H9 (cell line): ENCODE measurements around the gene SYT11. TPM values are rescaled to one million over a fixed set of nuclear protein-coding genes. Genes with fewer than 3 reads are reported as not detected.

Source experiments
- DNase-seq: peaks from one replicate; pipeline ENCODE4 v3.0.0-alpha.2; 2017
- H2AFZ ChIP-seq: one replicate; pipeline ENCODE4 v1.6.1; 2013; ENCODE audit warnings: mild to moderate bottlenecking, low read length, control low read depth, moderate library complexity
- H2AK5ac ChIP-seq: 2 replicates; pipeline ENCODE4 v1.6.1; 2013; ENCODE audit warnings: low read length, control low read depth, mixed read lengths; ENCODE audit not compliant: insufficient read length
- H2BK120ac ChIP-seq: one replicate; pipeline ENCODE4 v1.6.1; 2013; ENCODE audit warnings: low read depth, mild to moderate bottlenecking, low read length, control low read depth, inconsistent platforms; ENCODE audit not compliant: poor library complexity, severe bottlenecking
- H2BK12ac ChIP-seq: 2 replicates; pipeline ENCODE4 v1.6.1; 2013; ENCODE audit warnings: low read length, control low read depth, mixed read lengths, low read depth; ENCODE audit not compliant: insufficient read length
- H2BK15ac ChIP-seq: 2 replicates; pipeline ENCODE4 v1.6.1; 2013; ENCODE audit warnings: low read depth, low read length, control low read depth
- H2BK20ac ChIP-seq: one replicate; pipeline ENCODE4 v1.6.1; 2013; ENCODE audit warnings: low read depth, mild to moderate bottlenecking, low read length, control low read depth, inconsistent platforms; ENCODE audit not compliant: poor library complexity, severe bottlenecking
- H2BK5ac ChIP-seq: 2 replicates; pipeline ENCODE4 v1.6.1; 2013; ENCODE audit warnings: low read length, control low read depth, mixed read lengths; ENCODE audit not compliant: insufficient read length
- H3K14ac ChIP-seq: 2 replicates; pipeline ENCODE4 v1.6.1; 2013; ENCODE audit warnings: low read length, control low read depth; ENCODE audit not compliant: insufficient read depth
- H3K18ac ChIP-seq: 2 replicates; pipeline ENCODE4 v1.6.1; 2013; ENCODE audit warnings: low read depth, mild to moderate bottlenecking, mixed read lengths, low read length, control low read depth; ENCODE audit not compliant: insufficient read length
- H3K23ac ChIP-seq: 2 replicates; pipeline ENCODE4 v1.6.1; 2013; ENCODE audit warnings: low read length, control low read depth, mixed read lengths, low read depth; ENCODE audit not compliant: insufficient read length
- H3K23me2 ChIP-seq: 2 replicates; pipeline ENCODE4 v1.6.1; 2013; ENCODE audit warnings: low read depth, mild to moderate bottlenecking, mixed read lengths, low read length, control low read depth; ENCODE audit not compliant: insufficient read length, poor library complexity, severe bottlenecking
- H3K27ac ChIP-seq: 2 replicates; pipeline ENCODE4 v1.5.1; 2013; ENCODE audit warnings: low read length, control low read depth, mixed read lengths, low read depth; ENCODE audit not compliant: insufficient read length
- H3K27me3 ChIP-seq: 2 replicates; pipeline ENCODE4 v1.6.1; 2013; ENCODE audit warnings: low read length, control low read depth, inconsistent platforms; ENCODE audit not compliant: insufficient read depth
- H3K4ac ChIP-seq: 2 replicates; pipeline ENCODE4 v1.6.1; 2013; ENCODE audit warnings: low read depth, mild to moderate bottlenecking, control low read depth, inconsistent platforms, low read length, moderate library complexity
- H3K4me1 ChIP-seq: 2 replicates; pipeline ENCODE4 v1.6.1; 2013; ENCODE audit warnings: low read length, control low read depth, inconsistent platforms; ENCODE audit not compliant: insufficient read depth
- H3K4me2 ChIP-seq: 2 replicates; pipeline ENCODE4 v1.6.1; 2013; ENCODE audit warnings: low read length, control low read depth, mixed read lengths; ENCODE audit not compliant: insufficient read length, insufficient read depth
- H3K56ac ChIP-seq: 2 replicates; pipeline ENCODE4 v1.6.1; 2013; ENCODE audit warnings: low read depth, mild to moderate bottlenecking, mixed read lengths, low read length, control low read depth; ENCODE audit not compliant: insufficient read length
- H3K79me1 ChIP-seq: 2 replicates; pipeline ENCODE4 v1.6.1; 2013; ENCODE audit warnings: low read depth, mild to moderate bottlenecking, moderate library complexity, low read length, control low read depth, inconsistent platforms; ENCODE audit not compliant: insufficient read depth, poor library complexity, severe bottlenecking
- H3K79me2 ChIP-seq: 2 replicates; pipeline ENCODE4 v1.6.1; 2013; ENCODE audit warnings: low read length, control low read depth, inconsistent platforms; ENCODE audit not compliant: insufficient read depth
- H3K9ac ChIP-seq: 2 replicates; pipeline ENCODE4 v1.6.1; 2013; ENCODE audit warnings: low read length, control low read depth, mixed read lengths; ENCODE audit not compliant: insufficient read length; ENCODE audit errors: extremely low read depth
- H3K9me3 ChIP-seq: one replicate; pipeline ENCODE4 v1.6.1; 2013; ENCODE audit warnings: low read depth, low read length, inconsistent platforms; ENCODE audit not compliant: control insufficient read depth
- H3T11ph ChIP-seq: one replicate; pipeline ENCODE4 v1.6.1; 2013; ENCODE audit warnings: mild to moderate bottlenecking, low read length, control low read depth, inconsistent platforms
- H4K20me1 ChIP-seq: one replicate; pipeline ENCODE4 v1.6.1; 2013; ENCODE audit not compliant: control insufficient read depth, insufficient read length, insufficient read depth
- H4K5ac ChIP-seq: 2 replicates; pipeline ENCODE4 v1.6.1; 2013; ENCODE audit warnings: low read depth, mild to moderate bottlenecking, mixed read lengths, low read length, control low read depth; ENCODE audit not compliant: insufficient read length
- H4K8ac ChIP-seq: replicated peaks from 2 replicates; pipeline ENCODE4 v1.6.1; 2013; ENCODE audit warnings: low read length, control low read depth, mixed read lengths, low read depth; ENCODE audit not compliant: insufficient read length
- H4K91ac ChIP-seq: 2 replicates; pipeline ENCODE4 v1.6.1; 2013; ENCODE audit warnings: low read depth, mild to moderate bottlenecking, moderate library complexity, mixed read lengths, low read length, control low read depth; ENCODE audit not compliant: insufficient read length
- H3K27ac Mint-ChIP-seq, 3 experiments: 2 replicates in 2 of 3; 3 replicates in 1 of 3; pipeline ENCODE4 v1.8.0; 2020 to 2021; ENCODE audit warnings: mixed read lengths in 3 of 3, mild to moderate bottlenecking in 1 of 3, moderate library complexity in 1 of 3
- H3K27me3 Mint-ChIP-seq: 2 replicates; pipeline ENCODE4 v1.8.0; 2021; ENCODE audit warnings: low read depth, mild to moderate bottlenecking, moderate library complexity, mixed read lengths
- H3K36me3 Mint-ChIP-seq, 3 experiments: 2 replicates in 2 of 3; 3 replicates in 1 of 3; pipeline ENCODE4 v1.8.0; 2020 to 2021; ENCODE audit warnings: low read depth in 3 of 3, mixed read lengths in 3 of 3; ENCODE audit not compliant: insufficient read depth in 1 of 3
- H3K4me1 Mint-ChIP-seq, 2 experiments: 2 replicates each; pipeline ENCODE4 v1.8.0; 2020; ENCODE audit warnings: mixed read lengths in 2 of 2
- H3K4me3 Mint-ChIP-seq, 2 experiments: 2 replicates in 1 of 2; 3 replicates in 1 of 2; pipeline ENCODE4 v1.8.0; 2020 to 2021; ENCODE audit warnings: mild to moderate bottlenecking in 2 of 2, mixed read lengths in 2 of 2, moderate library complexity in 1 of 2
- H3K9me3 Mint-ChIP-seq, 2 experiments: 2 replicates in 1 of 2; 3 replicates in 1 of 2; pipeline ENCODE4 v1.8.0; 2020; ENCODE audit warnings: mild to moderate bottlenecking in 2 of 2, mixed read lengths in 2 of 2, moderate library complexity in 1 of 2
- WGBS: extraction: QIAGEN DNeasy Blood & Tissue Kit; methylation state at CpG from one replicate; pipeline ENCODE4 v1.1.7; 2013; ENCODE audit warnings: missing lambda C conversion rate, low lambda C conversion rate, mixed read lengths; ENCODE audit not compliant: insufficient read length; ENCODE audit errors: extremely low coverage; 5-methylcytosine and 5-hydroxymethylcytosine counted together
- total RNA-seq: library from RNA; stranded (reverse); gene quantifications from 2 replicates; pipeline ENCODE4 v1.2.1, GENCODE V29; 2021
- TF ChIP-seq, protein P1 (sequence below): fragments of 200-600 bp; sonication (generic); conservative IDR thresholded peaks from 3 replicates; pipeline ENCODE4 v1.8.0; 2021; ENCODE audit warnings: antibody characterized with exemption, mild to moderate bottlenecking

Gene SYT11
- total RNA-seq, 1 experiment from 2014 or later, result 0.28 TPM

DNA sequence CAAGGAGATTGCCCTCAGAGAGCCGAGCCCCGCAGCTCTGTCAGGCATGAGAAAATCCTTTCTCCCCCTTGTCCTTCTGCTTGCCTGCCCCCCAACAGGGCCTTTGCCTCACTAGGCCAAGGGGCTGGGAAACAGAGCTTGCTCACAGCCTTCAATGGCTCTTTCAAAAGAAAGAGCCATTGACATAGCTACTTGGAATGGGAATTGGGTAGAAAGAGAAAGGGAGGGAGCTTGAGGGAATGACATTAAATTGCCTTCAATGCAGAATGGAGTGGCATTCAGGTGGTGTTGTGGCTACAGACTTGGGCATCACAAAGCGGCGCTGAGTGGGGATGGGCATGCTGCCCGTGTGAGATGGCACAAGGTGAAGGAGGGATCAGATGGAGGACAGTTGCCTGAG, 13.2 kb downstream of the SYT11 start:
- H3K27me3 Mint-ChIP-seq, result peaks cover 9% of the 10 kb centered on the region

More for the DNA sequence above, 13.2 kb downstream of the SYT11 start:
- Histone ChIP-seq H3K14ac (no peak overlapping the region), H3K27me3 (no peaks in the 10 kb centered on the region), H3K4ac (no peak overlapping the region), H3K18ac (no peak overlapping the region), H3K4me2 (no peak overlapping the region), H3K4me1 (no peaks in the 10 kb centered on the region), H3K56ac (no peak overlapping the region), H2AFZ (no peak overlapping the region), H3K27ac (no peak overlapping the region), H4K8ac (no peak overlapping the region), H2BK12ac (no peak overlapping the region), H2BK120ac (no peak overlapping the region), H2AK5ac (no peak overlapping the region), H3K23ac (no peak overlapping the region), H3T11ph (no peak overlapping the region), H3K79me2 (no peaks in the 10 kb centered on the region), H3K9me3 (no peaks in the 10 kb centered on the region), H3K23me2 (no peaks in the 10 kb centered on the region), H2BK20ac (no peak overlapping the region), H2BK5ac (no peak overlapping the region), H4K91ac (no peak overlapping the region), H2BK15ac (no peak overlapping the region), H4K5ac (no peak overlapping the region), H3K79me1 (no peaks in the 10 kb centered on the region), H4K20me1 (no peaks in the 10 kb centered on the region), H3K9ac (no peak overlapping the region)
- Mint-ChIP-seq H3K27ac (no peak overlapping the region), H3K36me3 (no peaks in the 10 kb centered on the region), H3K4me3 (no peak overlapping the region), H3K9me3 (no peaks in the 10 kb centered on the region), H3K4me1 (no peaks in the 10 kb centered on the region)
- WGBS, result no CpG with 5 or more reads among the region's 5 CpGs
- TF ChIP-seq, protein P1, sequence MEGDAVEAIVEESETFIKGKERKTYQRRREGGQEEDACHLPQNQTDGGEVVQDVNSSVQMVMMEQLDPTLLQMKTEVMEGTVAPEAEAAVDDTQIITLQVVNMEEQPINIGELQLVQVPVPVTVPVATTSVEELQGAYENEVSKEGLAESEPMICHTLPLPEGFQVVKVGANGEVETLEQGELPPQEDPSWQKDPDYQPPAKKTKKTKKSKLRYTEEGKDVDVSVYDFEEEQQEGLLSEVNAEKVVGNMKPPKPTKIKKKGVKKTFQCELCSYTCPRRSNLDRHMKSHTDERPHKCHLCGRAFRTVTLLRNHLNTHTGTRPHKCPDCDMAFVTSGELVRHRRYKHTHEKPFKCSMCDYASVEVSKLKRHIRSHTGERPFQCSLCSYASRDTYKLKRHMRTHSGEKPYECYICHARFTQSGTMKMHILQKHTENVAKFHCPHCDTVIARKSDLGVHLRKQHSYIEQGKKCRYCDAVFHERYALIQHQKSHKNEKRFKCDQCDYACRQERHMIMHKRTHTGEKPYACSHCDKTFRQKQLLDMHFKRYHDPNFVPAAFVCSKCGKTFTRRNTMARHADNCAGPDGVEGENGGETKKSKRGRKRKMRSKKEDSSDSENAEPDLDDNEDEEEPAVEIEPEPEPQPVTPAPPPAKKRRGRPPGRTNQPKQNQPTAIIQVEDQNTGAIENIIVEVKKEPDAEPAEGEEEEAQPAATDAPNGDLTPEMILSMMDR, result no peak
- DNase-seq, result no peak
